Measurements from ENCODE around the gene MIPOL1.

- TF ChIP-seq GATA2 (IDR thresholded peaks at IDR 0.05; ENCODE audit: low read depth, low read length) = no peak
- no peak for TF ChIP-seq GATA3 (IDR thresholded peaks at IDR 0.05; ENCODE audit: low read depth, low read length)
Measured at GRCh38 chr14:37328673-37329072, 130.9 kb downstream of the MIPOL1 start.
